Activated T-cell treated with anti-CD3 and anti-CD28 coated beads, Interleukin-2, amount 50 U/mL, for 4 hours (primary cell): ENCODE data around the gene DLGAP4. TPM values are rescaled to one million over a fixed set of nuclear protein-coding genes. Genes with fewer than 3 reads are reported as not detected.

Experiments
- ATAC-seq, 2 donors: fragments of 200-7000 bp; cut with Tn5 transposase; one replicate each; pipeline ENCODE4 v1.10.0; 2021
- DNase-seq: peaks from one replicate; pipeline ENCODE4 v3.0.0-alpha.2; 2020
- H3K27me3 Mint-ChIP-seq: one replicate; pipeline ENCODE4 v1.8.0; 2021; ENCODE audit warnings: low read depth, mixed read lengths
- H3K36me3 Mint-ChIP-seq: one replicate; pipeline ENCODE4 v1.8.0; 2022; ENCODE audit warnings: mixed read lengths; ENCODE audit not compliant: insufficient read depth
- H3K4me1 Mint-ChIP-seq: one replicate; pipeline ENCODE4 v1.8.0; 2021; ENCODE audit warnings: low read depth, mixed read lengths
- H3K4me3 Mint-ChIP-seq: one replicate; pipeline ENCODE4 v1.8.0; 2021; ENCODE audit warnings: mild to moderate bottlenecking, moderate library complexity, mixed read lengths
- H3K9me3 Mint-ChIP-seq: one replicate; pipeline ENCODE4 v1.8.0; 2021; ENCODE audit warnings: mixed read lengths
- total RNA-seq, 3 donors: library from RNA; stranded (reverse); gene quantifications; one replicate each; pipeline ENCODE4 v1.2.1, GENCODE V29; 2021

The DLGAP4 gene
- total RNA-seq, 3 donors from 2014 or later = 11.6 to 18.4 (median 12.3) TPM

GRCh38 chr20:36398515-36398914 is 92.4 kb downstream of the DLGAP4 start:
- H3K4me3 Mint-ChIP-seq = no peak overlapping the region
- H3K27me3 Mint-ChIP-seq = peaks cover 35% of the 10 kb centered on the region
- peaks cover 2% of the 10 kb centered on the region for H3K4me1 Mint-ChIP-seq
- H3K9me3 Mint-ChIP-seq = no peaks in the 10 kb centered on the region
- H3K36me3 Mint-ChIP-seq = no peaks in the 10 kb centered on the region
- ATAC-seq (no peak), DNase-seq (no peak)

GRCh38 chr20:36399147-36399968 is 93.2 kb downstream of the DLGAP4 start:
- ATAC-seq (peak in 1 of 2 donors; percentile 84), DNase-seq (no peak)
- no peaks in the 10 kb centered on the region for H3K36me3 Mint-ChIP-seq
- H3K4me1 Mint-ChIP-seq = peaks cover 2% of the 10 kb centered on the region
- no peak overlapping the region for H3K4me3 Mint-ChIP-seq
- no peaks in the 10 kb centered on the region for H3K9me3 Mint-ChIP-seq
- H3K27me3 Mint-ChIP-seq = peaks cover 39% of the 10 kb centered on the region

DNA sequence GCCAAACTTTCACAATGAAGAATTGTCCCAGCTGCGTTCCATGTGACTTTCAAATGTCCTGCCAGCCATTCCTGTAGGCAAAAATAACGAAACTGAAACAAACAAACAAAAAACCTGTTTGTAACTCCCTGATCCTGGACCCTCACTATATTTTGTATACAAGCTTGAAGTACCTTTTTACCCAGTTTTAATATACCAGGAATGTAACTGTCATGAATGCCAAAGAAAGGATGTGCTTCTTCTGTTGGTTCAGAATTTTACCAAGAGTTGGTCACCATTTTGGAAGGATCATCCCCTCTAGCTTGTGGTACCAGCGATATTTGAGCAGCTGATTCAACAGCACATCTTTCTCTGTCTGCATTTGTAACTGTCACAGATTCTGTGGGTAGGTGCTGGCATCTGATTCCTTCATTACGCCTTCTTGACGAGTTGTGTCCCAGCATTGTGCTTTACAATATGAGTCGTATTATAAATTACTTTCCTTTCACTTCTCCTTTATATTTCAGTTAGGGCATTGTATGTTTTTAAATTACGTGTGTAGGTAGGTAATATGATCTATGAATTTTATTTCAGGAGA is 93.9 kb downstream of the DLGAP4 start:
- no peak overlapping the region for H3K4me3 Mint-ChIP-seq

DNA sequence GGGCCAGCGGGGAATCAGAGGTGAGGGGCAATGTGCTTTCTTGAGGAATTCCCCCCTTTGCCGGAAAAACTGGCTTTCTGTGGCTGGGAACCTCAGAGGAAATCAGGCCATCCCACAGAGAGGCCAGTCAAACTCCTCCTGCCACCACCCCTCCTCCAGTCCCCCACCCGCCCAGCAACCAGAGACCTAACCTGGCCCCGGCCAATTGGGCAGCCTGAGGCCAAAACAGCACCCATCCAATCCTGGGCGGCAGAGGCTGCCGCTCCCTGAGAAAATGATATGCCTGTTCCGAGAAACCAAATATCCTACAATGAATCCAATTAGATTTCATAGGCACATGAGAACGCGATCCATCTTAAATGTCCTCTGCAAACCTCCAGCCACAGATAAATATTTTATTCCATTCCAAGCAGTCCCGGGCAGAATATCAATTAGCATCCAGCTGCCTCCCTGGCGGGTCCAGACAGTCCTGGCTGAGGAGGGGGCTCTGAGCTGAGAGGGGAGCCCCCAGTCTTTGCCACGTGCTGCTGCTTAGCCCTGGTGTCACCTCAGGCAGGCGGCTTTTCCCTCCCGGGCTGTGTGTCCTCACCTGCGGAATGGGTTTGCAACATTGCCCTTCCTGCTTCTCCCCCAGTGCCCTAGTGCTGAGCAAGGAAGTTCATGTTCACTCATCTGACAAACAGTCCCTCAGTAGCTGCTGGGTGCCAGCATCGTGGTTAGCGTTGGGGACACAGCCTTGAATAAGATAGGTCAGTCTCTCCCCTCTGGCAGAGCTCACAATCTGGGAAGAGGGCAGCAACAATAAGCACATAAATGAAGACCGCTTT is 95.0 kb downstream of the DLGAP4 start:
- no peak for ATAC-seq
- H3K4me3 Mint-ChIP-seq = no peak overlapping the region
- peaks cover 2% of the 10 kb centered on the region for H3K4me1 Mint-ChIP-seq

More for the DNA sequence above, 93.9 kb downstream of the DLGAP4 start:
- Mint-ChIP-seq H3K4me1 (peaks cover 2% of the 10 kb centered on the region), H3K36me3 (no peaks in the 10 kb centered on the region), H3K27me3 (peaks cover 38% of the 10 kb centered on the region), H3K9me3 (no peaks in the 10 kb centered on the region)
- DNase-seq = no peak
- ATAC-seq = no peak

DNA sequence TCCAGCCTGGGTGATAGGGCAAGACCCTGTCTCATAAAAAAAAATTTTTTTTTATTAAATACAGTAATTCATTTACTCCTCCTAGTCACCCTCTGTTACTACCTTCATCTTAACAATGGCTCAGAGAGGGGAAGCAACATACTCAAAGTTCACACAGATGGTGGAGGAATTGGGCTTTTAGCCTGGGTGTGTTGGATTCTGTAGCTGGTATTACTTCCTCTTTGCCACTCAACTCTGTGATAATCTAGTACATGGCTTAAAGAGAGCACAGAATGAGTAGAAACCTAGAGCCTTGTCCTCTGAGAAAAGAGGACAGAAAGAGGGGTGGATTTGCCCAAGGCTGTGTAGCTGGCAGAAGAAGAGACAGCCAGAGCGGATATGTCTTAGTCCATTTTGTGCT is 96.6 kb downstream of the DLGAP4 start:
- no peak for ATAC-seq
- H3K27me3 Mint-ChIP-seq = peaks cover 37% of the 10 kb centered on the region
- no peak for DNase-seq
- H3K9me3 Mint-ChIP-seq = no peaks in the 10 kb centered on the region
- no peaks in the 10 kb centered on the region for H3K36me3 Mint-ChIP-seq
- H3K4me1 Mint-ChIP-seq = peaks cover 2% of the 10 kb centered on the region
- H3K4me3 Mint-ChIP-seq = no peak overlapping the region

More for the DNA sequence above, 95.0 kb downstream of the DLGAP4 start:
- Mint-ChIP-seq H3K27me3 (peaks cover 37% of the 10 kb centered on the region), H3K36me3 (no peaks in the 10 kb centered on the region), H3K9me3 (no peaks in the 10 kb centered on the region)
- no peak for DNase-seq

DNA sequence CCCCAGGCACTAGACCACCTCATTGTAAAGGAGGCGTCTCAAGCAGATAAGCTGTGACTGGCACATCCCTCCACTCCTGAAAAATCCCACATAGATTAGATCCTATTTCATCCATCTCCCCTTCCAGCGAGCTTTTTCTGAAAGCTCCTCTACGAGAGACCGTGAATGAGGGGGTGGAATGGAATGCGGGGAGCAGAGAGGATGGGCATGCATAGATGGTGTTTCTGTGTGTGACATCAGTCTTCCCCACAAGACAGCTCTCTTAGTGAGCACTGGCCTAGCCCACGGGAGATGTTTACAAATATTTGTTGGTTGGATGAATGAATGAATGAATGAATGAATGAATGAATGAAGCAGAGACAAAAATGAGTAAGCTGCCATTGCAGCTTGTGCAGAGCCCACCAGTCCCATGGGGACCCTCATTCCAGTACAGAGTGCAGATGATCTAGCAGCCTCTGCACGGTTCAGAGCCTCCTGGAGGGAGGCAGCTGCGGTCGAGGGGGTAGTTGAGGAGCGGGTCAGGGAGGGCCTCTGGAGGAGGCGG is 98.4 kb downstream of the DLGAP4 start:
- Mint-ChIP-seq H3K27me3 (peaks cover 31% of the 10 kb centered on the region), H3K4me1 (peaks cover 2% of the 10 kb centered on the region), H3K4me3 (no peak overlapping the region), H3K9me3 (no peaks in the 10 kb centered on the region), H3K36me3 (no peaks in the 10 kb centered on the region)
- ATAC-seq = no peak
- no peak for DNase-seq

- Mint-ChIP-seq H3K27me3 (peaks cover 32% of the 10 kb centered on the region), H3K4me3 (no peak overlapping the region), H3K4me1 (peaks cover under 1% of the 10 kb centered on the region), H3K9me3 (no peaks in the 10 kb centered on the region), H3K36me3 (no peaks in the 10 kb centered on the region)
- no peak for DNase-seq
- ATAC-seq = no peak
These were observed 99.1 kb downstream of the DLGAP4 start for GRCh38 chr20:36405255-36405654.

DNA sequence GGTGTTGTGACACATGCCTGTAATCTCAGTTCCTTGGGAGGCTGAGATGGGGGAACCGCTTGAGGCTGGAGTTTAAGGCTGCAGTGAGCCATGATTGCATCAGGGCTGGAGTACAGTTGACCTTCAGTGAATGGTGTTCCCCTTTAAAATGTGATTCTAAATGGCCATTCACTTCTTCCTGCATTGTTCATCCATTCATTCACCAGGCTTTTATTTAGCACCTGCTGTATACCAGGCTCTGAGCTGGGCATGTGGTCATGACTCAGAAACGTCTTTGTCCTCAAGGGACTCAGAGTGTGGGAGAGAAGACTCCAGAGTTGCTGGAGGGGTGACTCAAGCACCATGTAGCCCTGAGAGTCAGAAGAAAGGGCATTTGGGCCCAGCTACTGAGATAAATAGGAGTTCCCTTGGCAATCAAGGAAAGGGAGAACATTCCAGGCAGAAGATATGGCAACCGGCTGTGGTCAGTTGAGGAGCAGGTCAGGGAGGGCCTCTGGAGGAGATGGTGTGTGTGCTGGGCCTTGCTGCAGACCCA is 101.1 kb downstream of the DLGAP4 start:
- Mint-ChIP-seq H3K4me3 (no peak overlapping the region), H3K27me3 (peaks cover 22% of the 10 kb centered on the region), H3K9me3 (no peaks in the 10 kb centered on the region), H3K4me1 (no peaks in the 10 kb centered on the region), H3K36me3 (no peaks in the 10 kb centered on the region)
- ATAC-seq = no peak
- no peak for DNase-seq

DNA sequence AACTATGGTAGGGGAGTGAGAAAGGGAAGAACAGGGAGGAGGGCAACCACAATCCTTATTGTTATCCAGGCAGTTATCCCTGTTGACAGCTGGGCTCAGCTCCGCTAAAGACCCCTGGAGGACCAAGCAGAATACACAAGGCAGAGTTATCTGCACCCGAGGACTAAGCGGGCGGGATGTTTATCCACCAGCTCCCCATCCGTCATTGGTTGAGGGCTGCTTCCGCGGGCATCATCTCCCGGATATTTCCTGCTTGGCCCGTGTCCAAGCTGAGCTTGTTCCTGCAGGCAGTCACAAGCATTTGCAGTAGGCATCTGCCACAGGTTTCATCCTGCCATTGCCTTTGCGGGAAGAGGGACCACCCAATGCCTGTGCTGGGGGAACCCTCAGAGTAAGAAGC is 102.1 kb downstream of the DLGAP4 start:
- no peak overlapping the region for H3K4me3 Mint-ChIP-seq
- no peaks in the 10 kb centered on the region for H3K4me1 Mint-ChIP-seq
- DNase-seq = no peak
- no peaks in the 10 kb centered on the region for H3K36me3 Mint-ChIP-seq
- no peak for ATAC-seq
- no peaks in the 10 kb centered on the region for H3K9me3 Mint-ChIP-seq
- H3K27me3 Mint-ChIP-seq = peaks cover 16% of the 10 kb centered on the region

DNA sequence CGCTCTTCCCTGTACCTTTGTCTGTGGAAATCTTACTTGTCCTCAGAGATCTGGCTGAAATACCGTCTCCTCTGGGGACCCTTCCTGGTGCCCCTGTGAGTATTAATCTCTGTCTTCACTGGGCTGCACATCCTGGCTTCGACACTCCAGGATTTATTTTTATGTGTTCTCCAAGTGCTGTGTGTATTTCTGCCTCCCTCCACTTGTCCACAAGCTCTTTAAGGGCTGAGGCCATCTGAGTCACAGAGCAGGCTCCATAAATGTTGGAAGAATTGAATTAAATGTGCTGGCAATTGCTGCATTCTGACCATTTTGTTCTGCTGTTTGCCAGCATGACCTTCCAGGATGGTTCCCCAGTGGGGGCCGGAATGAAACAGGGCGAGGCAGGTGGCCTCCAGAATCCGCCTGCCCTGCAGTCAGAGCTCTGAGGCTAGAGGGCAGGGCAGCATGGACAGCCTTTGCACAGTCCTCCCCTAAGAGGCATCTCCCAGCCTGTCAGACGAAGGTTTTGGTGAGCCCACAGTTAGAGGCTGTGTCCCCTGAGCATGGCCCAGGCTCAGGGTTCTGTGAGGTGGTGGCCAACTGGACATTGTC is 105.8 kb downstream of the DLGAP4 start:
- no peaks in the 10 kb centered on the region for H3K4me1 Mint-ChIP-seq
- H3K27me3 Mint-ChIP-seq = peaks cover 9% of the 10 kb centered on the region
- DNase-seq = no peak
- ATAC-seq = no peak
- H3K36me3 Mint-ChIP-seq = no peaks in the 10 kb centered on the region
- no peak overlapping the region for H3K4me3 Mint-ChIP-seq
- H3K9me3 Mint-ChIP-seq = no peaks in the 10 kb centered on the region

GRCh38 chr20:36415475-36416002 is 109.4 kb downstream of the DLGAP4 start:
- Mint-ChIP-seq H3K4me3 (no peak overlapping the region), H3K4me1 (no peaks in the 10 kb centered on the region), H3K9me3 (no peaks in the 10 kb centered on the region), H3K36me3 (no peaks in the 10 kb centered on the region), H3K27me3 (peaks cover 11% of the 10 kb centered on the region)
- DNase-seq (no peak), ATAC-seq (no peak)

GRCh38 chr20:36418711-36419110 is 112.6 kb downstream of the DLGAP4 start:
- Mint-ChIP-seq H3K27me3 (peaks cover 9% of the 10 kb centered on the region), H3K4me1 (no peaks in the 10 kb centered on the region)

DNA sequence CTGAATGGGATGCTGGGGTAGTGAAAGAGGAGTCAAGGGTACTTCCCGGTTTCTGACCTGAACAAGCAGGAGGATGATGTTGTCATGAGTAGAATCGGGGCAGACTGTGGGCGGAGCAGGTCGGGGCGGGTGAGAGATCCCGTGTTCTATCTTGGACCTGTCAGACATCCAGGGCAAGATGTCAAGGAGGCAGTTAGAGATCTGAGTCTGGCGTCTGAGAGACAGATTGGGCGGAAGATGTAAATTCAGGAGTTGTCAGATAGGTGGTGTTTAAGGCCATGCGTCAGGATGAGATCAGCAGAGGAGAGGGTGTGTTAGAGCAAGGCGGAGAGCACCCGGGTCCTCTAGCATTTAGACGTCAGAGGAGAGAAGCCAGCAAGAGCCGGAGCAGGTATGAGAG is 115.5 kb downstream of the DLGAP4 start:
- no peaks in the 10 kb centered on the region for H3K36me3 Mint-ChIP-seq
- DNase-seq = no peak
- H3K4me1 Mint-ChIP-seq = no peaks in the 10 kb centered on the region
- no peak overlapping the region for H3K4me3 Mint-ChIP-seq
- H3K9me3 Mint-ChIP-seq = no peaks in the 10 kb centered on the region
- no peak for ATAC-seq
- peaks cover 11% of the 10 kb centered on the region for H3K27me3 Mint-ChIP-seq

More at GRCh38 chr20:36418711-36419110, 112.6 kb downstream of the DLGAP4 start:
- Mint-ChIP-seq H3K4me3 (no peak overlapping the region), H3K9me3 (no peaks in the 10 kb centered on the region), H3K36me3 (no peaks in the 10 kb centered on the region)
- no peak for DNase-seq
- no peak for ATAC-seq
